Tibial nerve (tissue), 4 donors: ENCODE measurements around the gene IZUMO2.

Source experiments
- EP300 ChIP-seq, 2 donors: sonication (generic); formaldehyde crosslinking; IDR thresholded peaks; one replicate each; pipeline ENCODE4 v1.6.1; 2017; ENCODE audit warnings: antibody characterized with exemption in 2 of 2, mild to moderate bottlenecking in 1 of 2
- POLR2A ChIP-seq, 2 donors: fragments of 450-650 bp; IDR thresholded peaks; one replicate each; pipeline ENCODE4 v1.6.1; 2017; ENCODE audit warnings: antibody characterized with exemption in 2 of 2, mild to moderate bottlenecking in 2 of 2, moderate library complexity in 2 of 2
- TF ChIP-seq, protein P1 (sequence below), 5 experiments: fragments of 200-600 bp in 3 of 5; fragments of 450-650 bp in 2 of 5; sonication (generic) in 3 of 5; IDR thresholded peaks; one replicate each; pipeline ENCODE4 v1.5.1; 2016 to 2019; ENCODE audit warnings: antibody characterized with exemption in 5 of 5, mild to moderate bottlenecking in 3 of 5, moderate library complexity in 2 of 5

GRCh38 chr19:50205681-50206138, 42.6 kb upstream of the IZUMO2 start:
- TF ChIP-seq, protein P1, sequence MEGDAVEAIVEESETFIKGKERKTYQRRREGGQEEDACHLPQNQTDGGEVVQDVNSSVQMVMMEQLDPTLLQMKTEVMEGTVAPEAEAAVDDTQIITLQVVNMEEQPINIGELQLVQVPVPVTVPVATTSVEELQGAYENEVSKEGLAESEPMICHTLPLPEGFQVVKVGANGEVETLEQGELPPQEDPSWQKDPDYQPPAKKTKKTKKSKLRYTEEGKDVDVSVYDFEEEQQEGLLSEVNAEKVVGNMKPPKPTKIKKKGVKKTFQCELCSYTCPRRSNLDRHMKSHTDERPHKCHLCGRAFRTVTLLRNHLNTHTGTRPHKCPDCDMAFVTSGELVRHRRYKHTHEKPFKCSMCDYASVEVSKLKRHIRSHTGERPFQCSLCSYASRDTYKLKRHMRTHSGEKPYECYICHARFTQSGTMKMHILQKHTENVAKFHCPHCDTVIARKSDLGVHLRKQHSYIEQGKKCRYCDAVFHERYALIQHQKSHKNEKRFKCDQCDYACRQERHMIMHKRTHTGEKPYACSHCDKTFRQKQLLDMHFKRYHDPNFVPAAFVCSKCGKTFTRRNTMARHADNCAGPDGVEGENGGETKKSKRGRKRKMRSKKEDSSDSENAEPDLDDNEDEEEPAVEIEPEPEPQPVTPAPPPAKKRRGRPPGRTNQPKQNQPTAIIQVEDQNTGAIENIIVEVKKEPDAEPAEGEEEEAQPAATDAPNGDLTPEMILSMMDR (IDR thresholded peaks at IDR 0.05): no peak
- TF ChIP-seq POLR2A (IDR thresholded peaks at IDR 0.05) (no peak), EP300 (IDR thresholded peaks at IDR 0.05) (no peak)
